HK-2 (cell line): ENCODE measurements around the gene SLC35E2B.
"Not testable (repeated sequence)": the region's sequence is repeated elsewhere in the genome, so short reads cannot be mapped to it uniquely, and the experiment has no call there.

Experiments used
- DNase-seq: peaks from one replicate; pipeline ENCODE4 v3.0.0-alpha.2; 2018; ENCODE audit not compliant: unreplicated experiment

SLC35E2B gene

GRCh38 chr1:1703796-1704195, 11.2 kb upstream of the SLC35E2B start:
- DNase-seq, result no peak

GRCh38 chr1:1702506-1702905, 9.9 kb upstream of the SLC35E2B start:
- DNase-seq, result not testable (repeated sequence)

- not testable (repeated sequence) for DNase-seq
These were observed 8.0 kb upstream of the SLC35E2B start for GRCh38 chr1:1700557-1700956.

- not testable (repeated sequence) for DNase-seq
These were observed 7.5 kb upstream of the SLC35E2B start for GRCh38 chr1:1700067-1700466.

- DNase-seq, result not testable (repeated sequence)
These were observed 6.5 kb upstream of the SLC35E2B start for GRCh38 chr1:1699061-1699460.

GRCh38 chr1:1697358-1698183, 5.0 kb upstream of the SLC35E2B start:
- DNase-seq, result not testable (repeated sequence)

- DNase-seq, result not testable (repeated sequence)
These were observed 4.1 kb upstream of the SLC35E2B start for GRCh38 chr1:1696431-1697357.

GRCh38 chr1:1692324-1692713, 276 bp downstream of the SLC35E2B start:
- peak; percentile 68 for DNase-seq

- not testable (repeated sequence) for DNase-seq
These were observed 1.2 kb downstream of the SLC35E2B start for GRCh38 chr1:1691443-1691842.

GRCh38 chr1:1689526-1689925, 3.1 kb downstream of the SLC35E2B start:
- DNase-seq, result not testable (repeated sequence)

GRCh38 chr1:1687846-1688245, 4.7 kb downstream of the SLC35E2B start:
- DNase-seq, result no peak

- no peak for DNase-seq
These were observed 8.4 kb downstream of the SLC35E2B start for GRCh38 chr1:1684031-1684681.

GRCh38 chr1:1683104-1683905, 9.3 kb downstream of the SLC35E2B start:
- no peak for DNase-seq

- no peak for DNase-seq
These were observed 11.7 kb downstream of the SLC35E2B start for GRCh38 chr1:1680912-1681273.

- no peak for DNase-seq
These were observed 12.3 kb downstream of the SLC35E2B start for GRCh38 chr1:1680031-1680911.

GRCh38 chr1:1678581-1679380, 13.8 kb downstream of the SLC35E2B start:
- DNase-seq, result no peak

- no peak for DNase-seq
These were observed 14.6 kb downstream of the SLC35E2B start for GRCh38 chr1:1677718-1678580.

GRCh38 chr1:1676087-1676486, 16.5 kb downstream of the SLC35E2B start:
- not testable (repeated sequence) for DNase-seq
